Peyer's patch (tissue), 4 donors: ENCODE results near the gene GTF2H3. TPM values are rescaled to one million over a fixed set of nuclear protein-coding genes. Genes with fewer than 3 reads are reported as not detected.

Experiments
- DNase-seq, 3 donors: peaks; one replicate each; pipeline ENCODE4 v3.0.0-alpha.2; 2017 to 2019
- H3K27ac ChIP-seq, 4 donors: fragments of 200-600 bp; sonication (generic); one replicate each; pipeline ENCODE4 v1.5.1; 2016 to 2019
- H3K27me3 ChIP-seq, 2 donors: fragments of 200-600 bp; sonication (generic); one replicate each; pipeline ENCODE4 v1.5.1; 2019
- H3K36me3 ChIP-seq, 3 donors: fragments of 200-600 bp; sonication (generic); one replicate each; pipeline ENCODE4 v1.5.1; 2016 to 2019
- H3K4me1 ChIP-seq, 4 donors: fragments of 200-600 bp; sonication (generic); one replicate each; pipeline ENCODE4 v1.5.1; 2016 to 2019
- H3K4me3 ChIP-seq, 4 donors: fragments of 200-600 bp; sonication (generic); 1 replicate in 3 of 4; 2 replicates in 1 of 4; pipeline ENCODE4 v1.5.1; 2016 to 2019; ENCODE audit warnings: mild to moderate bottlenecking in 1 of 4
- H3K9me3 ChIP-seq, 4 donors: fragments of 200-600 bp; sonication (generic); one replicate each; pipeline ENCODE4 v1.5.1; 2016 to 2019; ENCODE audit warnings: mild to moderate bottlenecking in 1 of 4
- POLR2A ChIP-seq, 2 donors: fragments of 450-650 bp; IDR thresholded peaks; one replicate each; pipeline ENCODE4 v1.5.1; 2017; ENCODE audit warnings: antibody characterized with exemption in 2 of 2, mild to moderate bottlenecking in 2 of 2, moderate library complexity in 2 of 2
- small RNA-seq, 2 donors: library from RNA; depleted of rRNA; stranded (forward); fragments of <200 nt; gene quantifications; one replicate each; pipeline ENCODE3, GENCODE V24; 2016
- total RNA-seq, 4 donors: library from RNA; depleted of rRNA; stranded (reverse); fragments of >200 nt; gene quantifications; one replicate each; pipeline ENCODE4 v1.1.0, GENCODE V29; 2016
- TF ChIP-seq, protein P1 (sequence below), 6 experiments: fragments of 450-650 bp in 4 of 6; fragments of 200-600 bp in 2 of 6; sonication (generic) in 1 of 6; IDR thresholded peaks; one replicate each; pipeline ENCODE4 v1.5.1; 2017 to 2019; ENCODE audit warnings: antibody characterized with exemption in 6 of 6, mild to moderate bottlenecking in 3 of 6, moderate library complexity in 1 of 6

GTF2H3 gene
- total RNA-seq, 4 donors from 2014 or later, result 11.1 to 25.6 (median 15.5) TPM

DNA sequence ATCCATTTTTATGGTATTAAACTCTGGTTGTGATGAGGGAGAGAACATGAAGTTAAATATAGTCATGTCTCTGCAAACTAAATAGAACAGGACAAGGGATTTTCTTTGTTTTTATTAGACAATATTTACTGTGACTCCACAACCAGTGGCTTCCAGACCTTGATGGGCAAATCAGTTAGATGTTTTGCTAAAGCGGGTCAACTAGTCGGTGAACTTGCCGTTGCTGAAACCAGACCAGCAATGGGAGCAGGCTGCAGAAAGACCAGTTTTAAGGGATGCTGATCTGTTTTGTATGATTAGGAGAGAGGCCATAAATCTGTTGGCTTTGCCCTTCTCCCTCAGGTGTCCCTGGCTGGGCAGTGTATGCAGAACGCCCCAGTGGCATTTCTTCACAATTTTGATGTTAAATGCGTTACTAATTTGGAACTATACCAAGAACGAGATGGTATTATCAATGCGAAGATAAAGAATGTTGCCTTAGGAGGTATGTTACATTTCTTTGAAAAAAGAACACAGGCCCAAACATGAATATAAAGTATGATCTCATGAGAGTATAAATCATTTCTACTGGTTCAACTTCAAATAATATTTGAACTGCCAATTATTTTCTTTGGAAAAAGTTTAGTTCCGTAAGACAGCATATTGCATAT is 56.7 kb downstream of the GTF2H3 start:
- no peaks in the 10 kb centered on the region for H3K9me3 ChIP-seq
- DNase-seq, result no peak
- no peak overlapping the region for H3K27ac ChIP-seq
- peaks cover 0 to 20% (median 0%) of the 10 kb centered on the region in 3 donors for H3K36me3 ChIP-seq
- no peaks in the 10 kb centered on the region for H3K27me3 ChIP-seq
- no peak for TF ChIP-seq POLR2A (IDR thresholded peaks at IDR 0.05)
- TF ChIP-seq, protein P1, sequence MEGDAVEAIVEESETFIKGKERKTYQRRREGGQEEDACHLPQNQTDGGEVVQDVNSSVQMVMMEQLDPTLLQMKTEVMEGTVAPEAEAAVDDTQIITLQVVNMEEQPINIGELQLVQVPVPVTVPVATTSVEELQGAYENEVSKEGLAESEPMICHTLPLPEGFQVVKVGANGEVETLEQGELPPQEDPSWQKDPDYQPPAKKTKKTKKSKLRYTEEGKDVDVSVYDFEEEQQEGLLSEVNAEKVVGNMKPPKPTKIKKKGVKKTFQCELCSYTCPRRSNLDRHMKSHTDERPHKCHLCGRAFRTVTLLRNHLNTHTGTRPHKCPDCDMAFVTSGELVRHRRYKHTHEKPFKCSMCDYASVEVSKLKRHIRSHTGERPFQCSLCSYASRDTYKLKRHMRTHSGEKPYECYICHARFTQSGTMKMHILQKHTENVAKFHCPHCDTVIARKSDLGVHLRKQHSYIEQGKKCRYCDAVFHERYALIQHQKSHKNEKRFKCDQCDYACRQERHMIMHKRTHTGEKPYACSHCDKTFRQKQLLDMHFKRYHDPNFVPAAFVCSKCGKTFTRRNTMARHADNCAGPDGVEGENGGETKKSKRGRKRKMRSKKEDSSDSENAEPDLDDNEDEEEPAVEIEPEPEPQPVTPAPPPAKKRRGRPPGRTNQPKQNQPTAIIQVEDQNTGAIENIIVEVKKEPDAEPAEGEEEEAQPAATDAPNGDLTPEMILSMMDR (IDR thresholded peaks at IDR 0.05), result no peak
- H3K4me1 ChIP-seq, result no peaks in the 10 kb centered on the region
- no peak overlapping the region for H3K4me3 ChIP-seq

DNA sequence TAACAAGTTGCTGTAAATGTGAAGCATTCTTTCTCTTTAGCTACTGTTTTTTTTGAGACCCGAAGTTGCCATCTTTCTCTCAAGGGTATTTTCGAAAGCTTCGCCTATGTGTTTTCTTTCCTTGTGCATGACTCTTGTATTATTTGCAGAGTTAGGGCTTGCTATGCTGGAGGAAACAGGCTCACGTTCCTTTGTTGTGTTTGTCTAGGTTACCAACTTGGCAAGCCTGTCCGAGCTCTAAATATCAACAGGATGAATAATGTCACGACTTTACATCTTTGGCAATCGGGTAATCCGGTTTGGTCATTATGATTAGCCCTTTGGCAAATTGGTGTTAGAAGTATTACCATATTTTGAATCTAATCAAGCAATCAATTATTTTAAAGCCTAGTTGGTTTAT is 62.6 kb downstream of the GTF2H3 start:
- Histone ChIP-seq H3K4me3 (no peak overlapping the region), H3K27ac (no peak overlapping the region), H3K27me3 (no peaks in the 10 kb centered on the region), H3K9me3 (no peaks in the 10 kb centered on the region), H3K36me3 (no peaks in the 10 kb centered on the region), H3K4me1 (no peaks in the 10 kb centered on the region)
- TF ChIP-seq, protein P1 (IDR thresholded peaks at IDR 0.05), result no peak
- no peak for TF ChIP-seq POLR2A (IDR thresholded peaks at IDR 0.05)
- DNase-seq, result peak in 1 of 3 donors; percentile 3

DNA sequence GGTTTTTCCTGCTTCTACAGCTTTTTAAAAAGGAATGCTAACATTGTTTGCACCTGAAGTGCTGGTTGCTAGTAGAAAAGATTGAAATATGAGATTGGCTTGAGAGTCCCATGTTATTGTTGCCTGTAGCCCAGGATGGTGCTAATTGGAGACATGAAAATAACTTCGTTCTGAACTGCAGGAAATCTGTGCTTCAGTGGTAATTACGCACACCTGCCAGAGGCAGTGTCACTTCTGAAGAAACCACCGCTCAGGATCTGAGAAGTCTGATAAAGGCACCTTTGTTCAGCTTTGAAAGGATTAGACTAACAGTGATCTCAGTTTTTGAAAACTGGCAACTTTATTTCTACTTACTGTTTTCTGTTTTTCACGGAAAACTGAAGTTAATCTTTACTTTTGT is 63.0 kb downstream of the GTF2H3 start:
- H3K27me3 ChIP-seq, result no peaks in the 10 kb centered on the region
- no peaks in the 10 kb centered on the region for H3K36me3 ChIP-seq
- H3K9me3 ChIP-seq, result no peaks in the 10 kb centered on the region
- no peak overlapping the region for H3K4me3 ChIP-seq
- H3K27ac ChIP-seq, result no peak overlapping the region
- peak in 1 of 3 donors; percentile 37 for DNase-seq
- no peak for TF ChIP-seq POLR2A (IDR thresholded peaks at IDR 0.05)
- TF ChIP-seq, protein P1 (IDR thresholded peaks at IDR 0.05), result peak in 2 of 6 experiments; percentile 5 to 27
- no peaks in the 10 kb centered on the region for H3K4me1 ChIP-seq

DNA sequence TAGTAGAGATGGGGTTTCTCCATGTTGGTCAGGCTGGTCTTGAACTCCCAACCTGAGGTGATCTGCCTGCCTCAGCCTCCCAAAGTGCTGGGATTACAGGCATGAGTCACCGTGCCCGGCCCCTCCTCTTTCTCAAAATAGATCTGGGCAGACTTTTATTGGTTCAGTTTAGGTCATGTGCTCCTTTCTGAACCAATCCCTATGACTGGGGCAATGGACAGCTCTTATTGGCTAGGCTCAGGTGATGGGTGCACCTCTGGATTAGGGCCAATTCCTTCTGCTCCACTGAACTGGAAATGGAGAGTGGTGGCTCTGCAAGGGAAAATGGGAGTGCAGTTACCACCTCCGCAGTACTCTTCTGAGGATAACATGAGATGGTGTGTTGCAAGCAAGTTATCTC is 72.3 kb downstream of the GTF2H3 start:
- H3K27ac ChIP-seq, result no peak overlapping the region
- no peaks in the 10 kb centered on the region for H3K4me1 ChIP-seq
- H3K4me3 ChIP-seq, result no peak overlapping the region
- H3K36me3 ChIP-seq, result peaks cover 0 to 6% (median 0%) of the 10 kb centered on the region in 3 donors
- TF ChIP-seq POLR2A (IDR thresholded peaks at IDR 0.05), result no peak
- TF ChIP-seq, protein P1 (IDR thresholded peaks at IDR 0.05), result no peak
- no peaks in the 10 kb centered on the region for H3K27me3 ChIP-seq
- no peak for DNase-seq
- H3K9me3 ChIP-seq, result no peaks in the 10 kb centered on the region

DNA sequence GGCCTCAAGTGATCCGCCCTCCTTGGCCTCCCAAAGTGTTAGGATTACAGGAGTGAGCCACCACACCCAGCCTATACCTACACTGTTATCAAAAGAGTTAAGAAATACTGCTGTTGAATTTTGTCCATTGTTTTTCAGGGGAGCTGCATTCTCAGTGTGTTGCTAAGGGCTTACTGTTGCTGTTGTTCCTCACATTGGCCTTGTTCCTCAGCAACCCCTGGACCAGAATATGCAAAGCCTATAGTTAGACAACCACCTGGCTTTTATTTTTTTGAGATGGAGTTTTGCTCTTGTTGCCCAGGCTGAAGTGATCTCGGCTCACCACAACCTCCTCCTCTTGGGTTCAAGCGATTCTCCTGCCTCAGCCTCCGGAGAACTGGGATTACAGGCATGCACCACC is 73.8 kb downstream of the GTF2H3 start:
- DNase-seq, result no peak
- Histone ChIP-seq H3K27ac (no peak overlapping the region), H3K27me3 (no peaks in the 10 kb centered on the region), H3K4me3 (no peak overlapping the region), H3K9me3 (no peaks in the 10 kb centered on the region), H3K36me3 (peaks cover 0 to 6% (median 0%) of the 10 kb centered on the region in 3 donors), H3K4me1 (no peaks in the 10 kb centered on the region)
- TF ChIP-seq, protein P1 (IDR thresholded peaks at IDR 0.05), result no peak
- TF ChIP-seq POLR2A (IDR thresholded peaks at IDR 0.05), result no peak

Small RNA genes within 50 kb of the gene (small RNA-seq; reads per million reads assigned to genes)
- gene SNORA9B, result 0 to 0.25 reads per million in 2 donors

Other genes with a start within 250 kb of the GTF2H3 start
- 10 to 100 TPM; 32.6 to 99.0 (median 42.6) TPM for gene KMT5A, start 249.7 kb upstream of the GTF2H3 start, total RNA-seq
- gene RILPL2, start 197.1 kb upstream of the GTF2H3 start, total RNA-seq, result 1 to 10 TPM in 3 of 4 donors, under 1 TPM in 1; 0.70 to 9.9 (median 2.3) TPM
- 10 to 100 TPM; 23.4 to 64.4 (median 33.2) TPM for gene SNRNP35, start 175.7 kb upstream of the GTF2H3 start, total RNA-seq
- 10 to 100 TPM in 1 of 4 donors, 1 to 10 TPM in 3; 1.4 to 29.7 (median 4.6) TPM for gene RILPL1, start 100.1 kb upstream of the GTF2H3 start, total RNA-seq
- 100 to 1,000 TPM in 1 of 4 donors, 10 to 100 TPM in 3; 32.2 to 111 (median 78.0) TPM for gene TMED2, start 49.3 kb upstream of the GTF2H3 start, total RNA-seq
- 10 to 100 TPM; 15.2 to 47.9 (median 24.4) TPM for gene DDX55, start 31.7 kb upstream of the GTF2H3 start, total RNA-seq
- gene EIF2B1, start 143 bp upstream of the GTF2H3 start, total RNA-seq, result 100 to 1,000 TPM in 2 of 4 donors, 10 to 100 TPM in 2; 89.1 to 113 (median 103) TPM
- gene TCTN2, start 37.3 kb downstream of the GTF2H3 start, total RNA-seq, result 1 to 10 TPM; 1.2 to 9.1 (median 4.3) TPM
- 10 to 100 TPM; 15.7 to 53.5 (median 32.9) TPM for gene ATP6V0A2, start 78.5 kb downstream of the GTF2H3 start, total RNA-seq
- gene DNAH10, start 128.5 kb downstream of the GTF2H3 start, total RNA-seq, result 1 to 10 TPM in 1 of 4 donors, under 1 TPM in 3; under 0.01 to 1.7 (median 0.28) TPM